NT2/D1 (cell line): ENCODE measurements around the gene OR10R2.

ENCODE experiments used
- YY1 ChIP-seq: IDR thresholded peaks from 2 replicates; pipeline ENCODE4 v1.6.1; 2011; ENCODE audit not compliant: insufficient read length, insufficient read depth
- ZNF274 ChIP-seq: IDR thresholded peaks from 2 replicates; pipeline ENCODE4 v1.6.1; 2011; ENCODE audit warnings: mild to moderate bottlenecking, low read depth, low read length

DNA sequence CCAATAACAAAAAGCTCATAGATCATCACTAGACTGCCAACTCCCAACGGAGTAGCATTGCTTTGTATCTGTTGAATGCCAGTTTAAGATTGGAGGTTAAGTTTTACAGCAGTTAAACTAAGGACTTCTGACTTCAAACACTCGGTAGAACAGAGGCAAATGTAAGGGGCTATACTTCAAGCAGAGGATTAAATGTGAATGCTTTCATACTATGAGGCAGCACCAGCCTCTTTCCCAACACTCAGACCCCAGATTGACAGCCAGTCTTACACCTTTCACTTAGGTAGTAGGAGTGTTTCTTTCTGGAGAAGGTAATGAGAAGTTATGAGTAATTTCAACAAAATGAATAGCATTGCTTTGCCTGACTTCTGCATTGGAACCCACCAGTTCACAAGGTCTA lies 22.8 kb downstream of the OR10R2 start:
- TF ChIP-seq ZNF274 (no peak), YY1 (no peak)
